Measurements from ENCODE around the gene DLGAP1.

The DLGAP1 gene

DNA sequence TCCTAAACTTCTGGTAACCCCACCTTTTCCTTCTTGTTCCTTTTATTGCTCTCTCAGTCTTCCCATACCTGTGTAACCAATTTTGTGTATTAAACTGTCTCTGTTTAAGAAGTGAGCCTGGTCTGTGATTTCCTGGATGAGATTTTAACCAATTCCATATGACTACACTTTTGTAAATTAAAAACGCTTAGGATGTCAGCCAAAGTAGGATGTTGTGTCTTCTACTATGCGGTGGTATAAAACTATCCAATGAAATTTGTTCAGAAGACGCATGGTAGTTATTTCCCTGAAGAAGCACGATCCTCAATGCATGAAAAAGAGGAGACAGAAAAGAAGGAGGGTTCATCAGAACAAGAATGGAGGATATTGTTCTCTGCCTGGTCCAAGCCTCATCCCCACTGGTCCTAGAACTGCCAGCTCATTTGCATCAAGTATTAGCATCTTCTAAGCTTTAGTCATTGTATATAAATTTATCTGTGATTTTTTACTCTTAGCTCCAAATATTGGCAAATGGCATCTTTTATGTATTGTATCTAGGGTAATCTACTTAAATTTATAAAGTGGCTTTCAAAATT is 877.7 kb downstream of the DLGAP1 start:
- H3K27ac ChIP-seq, result no peak overlapping the region
- TF ChIP-seq, protein P1, sequence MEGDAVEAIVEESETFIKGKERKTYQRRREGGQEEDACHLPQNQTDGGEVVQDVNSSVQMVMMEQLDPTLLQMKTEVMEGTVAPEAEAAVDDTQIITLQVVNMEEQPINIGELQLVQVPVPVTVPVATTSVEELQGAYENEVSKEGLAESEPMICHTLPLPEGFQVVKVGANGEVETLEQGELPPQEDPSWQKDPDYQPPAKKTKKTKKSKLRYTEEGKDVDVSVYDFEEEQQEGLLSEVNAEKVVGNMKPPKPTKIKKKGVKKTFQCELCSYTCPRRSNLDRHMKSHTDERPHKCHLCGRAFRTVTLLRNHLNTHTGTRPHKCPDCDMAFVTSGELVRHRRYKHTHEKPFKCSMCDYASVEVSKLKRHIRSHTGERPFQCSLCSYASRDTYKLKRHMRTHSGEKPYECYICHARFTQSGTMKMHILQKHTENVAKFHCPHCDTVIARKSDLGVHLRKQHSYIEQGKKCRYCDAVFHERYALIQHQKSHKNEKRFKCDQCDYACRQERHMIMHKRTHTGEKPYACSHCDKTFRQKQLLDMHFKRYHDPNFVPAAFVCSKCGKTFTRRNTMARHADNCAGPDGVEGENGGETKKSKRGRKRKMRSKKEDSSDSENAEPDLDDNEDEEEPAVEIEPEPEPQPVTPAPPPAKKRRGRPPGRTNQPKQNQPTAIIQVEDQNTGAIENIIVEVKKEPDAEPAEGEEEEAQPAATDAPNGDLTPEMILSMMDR (IDR thresholded peaks at IDR 0.05), result no peak
- H3K4me3 ChIP-seq, result no peak overlapping the region
- DNase-seq (ENCODE audit: low spot score), result no peak

DNA sequence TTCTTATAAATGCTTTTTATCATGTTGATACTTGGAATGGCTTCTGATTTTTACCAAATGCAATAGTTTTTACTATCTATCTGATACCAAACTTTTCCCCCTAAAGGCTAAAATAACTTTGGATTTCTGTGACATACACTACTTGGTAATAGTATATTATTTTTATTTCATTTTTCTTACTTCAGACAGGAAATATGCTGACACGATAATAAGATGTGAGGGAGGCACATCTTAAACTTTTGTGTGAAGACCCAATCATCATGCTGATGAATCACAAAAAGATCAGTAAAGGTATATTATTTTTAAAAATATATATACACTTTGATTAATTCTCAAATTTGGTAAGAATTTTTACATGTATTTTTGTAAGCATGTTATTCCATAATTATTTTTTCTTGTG is 882.3 kb downstream of the DLGAP1 start:
- no peak for DNase-seq (ENCODE audit: low spot score)
- TF ChIP-seq, protein P1 (IDR thresholded peaks at IDR 0.05), result no peak

DNA sequence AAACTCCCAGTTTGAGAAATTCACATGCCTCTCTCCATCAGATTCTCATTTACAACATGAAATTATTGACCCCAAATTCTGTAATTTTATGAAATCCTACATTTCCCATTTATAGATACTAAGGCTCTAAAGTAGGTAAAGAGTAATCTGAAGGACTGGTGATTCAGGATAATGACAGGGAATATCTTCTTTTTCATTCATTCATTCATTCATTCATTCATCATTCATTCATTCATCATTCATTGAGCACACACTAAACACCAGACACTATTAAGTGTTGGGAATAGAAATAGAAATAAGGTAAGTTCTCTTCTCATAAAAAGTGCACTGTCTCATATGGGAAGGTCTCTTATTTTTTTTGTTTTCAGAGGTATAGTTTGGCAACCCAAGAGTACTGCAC is 888.3 kb downstream of the DLGAP1 start:
- Histone ChIP-seq H3K27ac (no peak overlapping the region), H3K4me3 (no peak overlapping the region)
- no peak for DNase-seq (ENCODE audit: low spot score)
- TF ChIP-seq, protein P1 (IDR thresholded peaks at IDR 0.05), result no peak

More for the DNA sequence above, 882.3 kb downstream of the DLGAP1 start:
- Histone ChIP-seq H3K27ac (no peak overlapping the region), H3K4me3 (no peak overlapping the region)

DNA sequence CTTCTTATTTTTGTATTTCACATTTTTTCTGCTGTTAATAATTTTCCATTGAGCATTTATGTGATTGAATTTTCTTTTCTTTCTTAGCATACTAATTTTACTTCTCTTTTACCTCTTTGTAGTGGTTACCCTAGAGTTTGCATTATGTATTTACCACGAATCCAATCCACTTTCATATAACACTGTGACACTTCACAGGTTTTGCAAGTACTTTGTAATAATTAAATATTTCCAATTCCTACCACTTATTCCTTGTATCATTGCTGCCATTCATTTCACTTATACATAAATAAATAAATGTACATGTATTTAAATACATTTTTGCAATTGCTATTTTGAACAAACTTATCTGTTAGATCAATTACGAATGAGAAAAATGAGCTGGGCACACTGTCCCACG is 894.4 kb downstream of the DLGAP1 start:
- H3K4me3 ChIP-seq, result no peak overlapping the region
- H3K27ac ChIP-seq, result no peak overlapping the region
- no peak for DNase-seq (ENCODE audit: low spot score)
- TF ChIP-seq, protein P1 (IDR thresholded peaks at IDR 0.05), result no peak

DNA sequence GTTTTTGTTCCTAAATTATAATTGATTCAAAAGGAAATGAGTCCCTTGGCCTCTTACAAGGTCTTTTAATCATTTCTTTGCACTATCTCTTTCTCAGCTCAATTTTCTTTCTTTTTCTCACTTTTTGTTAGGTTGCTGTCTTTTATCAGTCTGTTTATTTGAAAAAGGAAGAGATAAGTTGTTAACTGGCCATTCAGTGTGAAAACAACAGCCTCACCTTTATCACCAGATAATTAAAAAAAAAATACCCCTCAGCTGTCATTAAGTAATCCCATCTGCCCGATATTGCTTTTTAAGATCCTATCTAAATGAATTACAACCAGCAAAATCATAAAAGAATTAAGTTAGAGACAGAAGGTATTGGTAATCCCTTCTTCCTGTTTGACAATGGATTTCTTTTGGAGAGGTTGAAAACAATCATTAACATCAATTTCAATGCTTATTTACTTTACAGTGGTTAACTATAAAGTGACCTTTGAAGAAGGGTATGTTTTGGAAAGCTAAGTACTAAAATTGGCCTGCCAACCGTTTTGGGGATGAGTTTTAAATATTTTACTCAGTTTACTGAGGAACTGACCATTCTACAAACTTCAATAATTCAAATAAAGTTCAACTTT is 900.2 kb downstream of the DLGAP1 start:
- TF ChIP-seq, protein P1 (IDR thresholded peaks at IDR 0.05), result no peak
- no peak for DNase-seq (ENCODE audit: low spot score)
- Histone ChIP-seq H3K4me3 (no peak overlapping the region), H3K27ac (no peak overlapping the region)

DNA sequence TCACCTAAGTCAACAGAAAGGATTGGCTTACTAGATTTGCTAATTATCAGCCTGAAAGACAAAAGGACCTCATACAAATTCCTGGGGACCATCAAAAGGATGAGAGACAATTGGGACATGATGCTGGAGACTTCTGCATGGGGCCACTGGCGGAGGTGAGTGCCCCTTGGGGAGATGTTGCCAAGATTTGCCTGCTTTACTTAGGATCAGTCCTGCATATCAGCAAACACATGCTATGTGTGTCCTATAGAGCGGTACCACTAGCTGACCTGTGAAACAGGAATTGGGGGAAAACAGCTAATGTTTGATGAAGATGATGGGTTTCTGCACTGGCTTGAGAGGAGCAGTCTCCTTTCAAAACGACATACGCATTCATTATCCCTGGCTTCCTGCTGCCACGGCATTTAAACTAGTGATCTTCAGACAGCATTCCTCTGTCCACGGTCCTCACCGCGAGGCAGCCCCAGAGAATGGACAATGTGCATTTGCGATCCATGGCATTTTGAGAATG is 901.0 kb downstream of the DLGAP1 start:
- no peak overlapping the region for H3K4me3 ChIP-seq
- TF ChIP-seq, protein P1 (IDR thresholded peaks at IDR 0.05), result no peak
- H3K27ac ChIP-seq, result no peak overlapping the region
- no peak for DNase-seq (ENCODE audit: low spot score)

DNA sequence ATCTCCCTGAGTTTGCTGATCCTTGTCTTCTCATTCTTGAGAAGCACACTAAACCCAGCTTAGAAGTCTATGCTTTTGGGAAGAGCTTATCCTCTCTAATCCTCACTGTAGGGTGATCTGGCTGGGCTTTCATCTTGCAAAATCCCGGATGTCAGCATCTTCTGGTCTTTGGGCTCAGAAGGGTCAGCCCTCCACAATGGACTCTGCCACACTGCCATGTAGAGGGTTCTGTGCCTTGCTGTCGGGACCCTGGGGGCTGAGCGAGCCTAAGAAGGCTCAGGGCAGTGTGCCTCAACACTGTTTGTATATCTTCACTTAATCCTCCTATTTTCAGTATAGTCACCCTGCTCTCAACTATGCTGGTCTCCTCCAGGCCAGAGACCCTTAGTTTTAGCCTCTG is 902.8 kb downstream of the DLGAP1 start:
- no peak for DNase-seq (ENCODE audit: low spot score)
- Histone ChIP-seq H3K27ac (no peak overlapping the region), H3K4me3 (no peak overlapping the region)
- TF ChIP-seq, protein P1 (IDR thresholded peaks at IDR 0.05), result no peak
